Suprapubic skin (tissue), 4 donors: ENCODE data around the gene PRCD. TPM values are rescaled to one million over a fixed set of nuclear protein-coding genes. Genes with fewer than 3 reads are reported as not detected.
"Not testable (repeated sequence)": the region's sequence is repeated elsewhere in the genome, so short reads cannot be mapped to it uniquely, and the experiment has no call there.

Source experiments
- DNase-seq, 2 donors: peaks; one replicate each; pipeline ENCODE4 v3.0.0-alpha.2; 2019; ENCODE audit warnings: low spot score in 2 of 2
- H3K27ac ChIP-seq: fragments of 200-600 bp; sonication (generic); one replicate; pipeline ENCODE4 v1.5.1; 2019
- H3K27me3 ChIP-seq: fragments of 200-600 bp; sonication (generic); one replicate; pipeline ENCODE4 v1.5.1; 2019
- H3K36me3 ChIP-seq: fragments of 200-600 bp; sonication (generic); one replicate; pipeline ENCODE4 v1.5.1; 2019
- H3K4me1 ChIP-seq: fragments of 200-600 bp; sonication (generic); one replicate; pipeline ENCODE4 v1.5.1; 2019
- H3K4me3 ChIP-seq: fragments of 200-600 bp; sonication (generic); one replicate; pipeline ENCODE4 v1.5.1; 2019; ENCODE audit warnings: mild to moderate bottlenecking
- H3K9me3 ChIP-seq: fragments of 200-600 bp; sonication (generic); one replicate; pipeline ENCODE4 v1.5.1; 2019
- CTCF ChIP-seq, 2 donors: fragments of 200-600 bp in 1 of 2; fragments of 450-650 bp in 1 of 2; sonication (generic) in 1 of 2; IDR thresholded peaks; one replicate each; pipeline ENCODE4 v1.5.1; 2016 to 2019; ENCODE audit warnings: antibody characterized with exemption in 2 of 2, mild to moderate bottlenecking in 1 of 2, moderate library complexity in 1 of 2
- EP300 ChIP-seq: sonication (generic); formaldehyde crosslinking; IDR thresholded peaks from one replicate; pipeline ENCODE4 v1.6.1; 2017; ENCODE audit warnings: antibody characterized with exemption
- POLR2A ChIP-seq, 2 donors: fragments of 450-650 bp; IDR thresholded peaks; one replicate each; pipeline ENCODE4 v1.6.1; 2017; ENCODE audit warnings: antibody characterized with exemption in 2 of 2, mild to moderate bottlenecking in 2 of 2, moderate library complexity in 2 of 2
- POLR2AphosphoS5 ChIP-seq, 3 donors: sonication (generic); formaldehyde crosslinking; IDR thresholded peaks; one replicate each; pipeline ENCODE4 v1.6.1; 2017; ENCODE audit warnings: antibody characterized with exemption in 3 of 3
- WGBS: methylation state at CpG from one replicate; pipeline ENCODE4 v1.1.5; 2018; 5-methylcytosine and 5-hydroxymethylcytosine counted together
- total RNA-seq, 4 donors: library from RNA; depleted of rRNA; stranded (reverse); fragments of >200 nt; gene quantifications; one replicate each; pipeline ENCODE4 v1.1.0, GENCODE V29; 2016

PRCD gene
- total RNA-seq, 4 donors from 2014 or later: 1.3 to 2.8 (median 2.2) TPM; not detected in 1

DNA sequence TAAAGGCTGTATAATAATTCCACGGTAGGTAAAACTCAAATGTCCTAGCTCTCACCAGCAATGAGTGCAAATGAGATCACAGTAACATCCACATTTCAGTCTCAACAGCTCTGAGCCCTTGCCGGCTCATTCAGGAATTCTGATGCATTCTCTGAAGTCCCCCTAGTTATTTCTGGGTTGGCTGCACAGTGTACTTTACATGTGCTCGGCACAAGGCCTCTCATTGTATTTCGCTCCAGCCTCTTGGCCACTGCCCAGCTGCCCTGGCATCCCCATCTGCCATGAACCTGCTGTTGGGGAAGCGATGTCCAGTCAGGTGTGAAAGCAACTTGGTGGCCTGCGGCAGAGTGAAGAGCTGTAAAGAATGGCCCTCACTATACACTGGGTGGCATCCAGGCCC lies 14.3 kb downstream of the PRCD start:
- H3K36me3 ChIP-seq: no peaks in the 10 kb centered on the region
- no peaks in the 10 kb centered on the region for H3K27me3 ChIP-seq
- H3K27ac ChIP-seq: no peak overlapping the region
- H3K9me3 ChIP-seq: no peaks in the 10 kb centered on the region
- WGBS: 62% methylated on average over 6 of the region's 6 CpGs
- no peak overlapping the region for H3K4me3 ChIP-seq
- TF ChIP-seq CTCF (IDR thresholded peaks at IDR 0.05) (no peak), EP300 (no peak), POLR2AphosphoS5 (IDR thresholded peaks at IDR 0.05) (no peak), POLR2A (IDR thresholded peaks at IDR 0.05) (no peak)
- peaks cover 42% of the 10 kb centered on the region for H3K4me1 ChIP-seq
- DNase-seq: no peak

DNA sequence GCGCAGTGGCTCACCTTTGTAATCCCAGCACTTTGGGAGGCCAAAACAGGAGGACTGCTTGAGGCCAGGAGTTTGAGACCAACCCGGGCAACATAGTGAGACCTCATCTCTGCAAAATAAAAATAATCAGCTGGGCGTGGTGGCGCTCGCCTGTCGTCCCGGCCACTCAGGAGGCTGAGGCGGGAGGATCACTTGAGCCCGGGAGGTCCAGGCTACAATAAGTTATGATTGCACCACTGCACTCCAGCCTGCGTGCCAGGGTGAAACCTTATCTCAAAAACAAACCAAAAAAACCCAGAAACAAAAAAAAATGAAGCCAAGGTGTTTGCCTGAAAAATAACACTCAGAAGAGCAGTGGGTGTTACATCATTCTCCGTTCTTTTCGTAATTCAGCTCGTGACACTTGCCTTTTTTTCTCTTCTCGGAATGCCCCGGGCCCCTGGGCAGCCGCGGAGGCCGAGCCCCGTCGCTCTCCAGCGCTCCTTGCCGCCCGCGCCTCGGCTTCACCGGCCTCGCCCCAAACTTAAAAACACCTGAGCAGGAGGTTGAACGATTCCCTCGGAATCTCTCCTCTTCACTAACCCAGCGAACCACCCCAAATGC lies 17.0 kb downstream of the PRCD start:
- H3K27me3 ChIP-seq: no peaks in the 10 kb centered on the region
- H3K27ac ChIP-seq: peak overlapping the region; percentile 94
- H3K4me1 ChIP-seq: peaks cover 58% of the 10 kb centered on the region

GRCh38 chr17:76557368-76558197 lies 17.7 kb downstream of the PRCD start:
- DNase-seq: peak; percentile 96 to 98
- Histone ChIP-seq H3K27ac (peak overlapping the region; percentile 94), H3K9me3 (no peaks in the 10 kb centered on the region), H3K4me1 (peaks cover 63% of the 10 kb centered on the region), H3K27me3 (no peaks in the 10 kb centered on the region), H3K4me3 (peak overlapping the region; percentile 70), H3K36me3 (peaks cover 10% of the 10 kb centered on the region)
- peak in 1 of 2 donors; percentile 83 for TF ChIP-seq POLR2A (IDR thresholded peaks at IDR 0.05)
- peak; percentile 52 to 71 (median 64) for TF ChIP-seq POLR2AphosphoS5 (IDR thresholded peaks at IDR 0.05)
- peak; percentile 56 to 67 for TF ChIP-seq CTCF (IDR thresholded peaks at IDR 0.05)
- no peak for TF ChIP-seq EP300
- WGBS: under 1% methylated on average over 44 of the region's 55 CpGs

More for the DNA sequence above, 17.0 kb downstream of the PRCD start:
- TF ChIP-seq POLR2A (IDR thresholded peaks at IDR 0.05) (no peak), POLR2AphosphoS5 (IDR thresholded peaks at IDR 0.05) (no peak), CTCF (IDR thresholded peaks at IDR 0.05) (no peak)
- peaks cover 8% of the 10 kb centered on the region for H3K36me3 ChIP-seq
- WGBS: 23% methylated on average over 30 of the region's 30 CpGs
- peak overlapping the region; percentile 70 for H3K4me3 ChIP-seq
- no peak for DNase-seq
- H3K9me3 ChIP-seq: no peaks in the 10 kb centered on the region

DNA sequence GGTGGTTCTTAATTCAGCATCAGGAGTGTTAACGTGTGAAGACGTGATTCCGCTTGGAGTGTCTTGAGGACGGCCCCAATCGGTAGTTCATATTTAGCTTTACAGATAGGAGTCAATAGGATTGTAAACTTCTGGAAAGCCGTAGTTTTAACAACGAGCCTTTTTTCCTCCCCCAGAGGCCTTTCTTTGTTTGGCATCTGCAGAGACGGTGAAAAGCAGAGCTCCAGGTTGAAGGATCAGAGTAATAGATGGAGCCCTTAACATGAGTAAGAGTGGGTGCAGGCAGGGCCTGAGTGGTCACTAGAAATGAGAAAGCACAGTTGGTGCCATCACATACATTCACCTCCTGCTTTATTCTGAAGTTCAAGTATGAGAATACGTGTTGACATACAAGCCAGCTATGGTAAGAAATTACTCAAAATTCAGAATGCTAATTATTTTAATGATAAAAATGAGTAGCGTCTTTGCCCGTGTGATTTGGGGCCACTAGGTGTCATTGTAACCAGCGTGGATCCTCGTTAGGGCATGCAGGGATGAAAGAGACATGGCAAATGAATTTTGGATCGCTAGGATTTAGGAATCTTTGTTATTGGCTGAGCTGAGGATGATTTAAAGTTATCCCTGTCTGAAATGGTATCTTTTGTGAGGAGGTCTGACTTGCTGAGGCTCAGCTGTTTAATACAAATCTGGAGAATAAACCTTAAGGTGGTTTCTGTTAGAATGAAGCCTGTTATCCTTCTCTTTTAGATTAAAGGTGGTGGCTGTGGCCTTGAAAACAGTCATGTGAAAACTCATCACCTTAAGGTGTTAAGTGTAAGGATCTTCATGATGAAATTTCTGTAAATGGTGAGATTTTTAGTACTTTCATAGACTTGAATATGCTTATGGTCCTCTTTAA lies 18.6 kb downstream of the PRCD start:
- TF ChIP-seq POLR2A (IDR thresholded peaks at IDR 0.05): no peak
- no peak for TF ChIP-seq POLR2AphosphoS5 (IDR thresholded peaks at IDR 0.05)
- TF ChIP-seq EP300: no peak
- TF ChIP-seq CTCF (IDR thresholded peaks at IDR 0.05): no peak
- WGBS: 2% methylated on average over 14 of the region's 14 CpGs

DNA sequence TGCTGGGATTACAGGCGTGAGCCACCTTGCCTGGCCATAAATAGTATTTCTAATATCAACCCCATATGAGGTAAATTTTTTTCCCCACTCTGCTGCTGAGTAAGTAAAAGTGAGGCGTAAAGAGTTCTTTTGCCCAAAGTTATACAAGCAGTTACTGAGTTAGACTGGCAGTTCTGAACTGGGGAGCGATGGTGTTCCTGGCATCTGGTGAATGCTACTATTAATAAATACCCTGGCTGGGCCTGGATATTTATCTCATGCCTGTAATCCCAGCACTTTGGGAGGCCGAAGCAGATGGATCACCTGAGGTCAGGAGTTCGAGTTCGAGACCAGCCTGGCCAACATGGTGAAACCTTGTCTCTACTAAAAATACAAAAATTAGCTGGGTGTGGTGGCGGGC lies 19.6 kb downstream of the PRCD start:
- H3K4me3 ChIP-seq: peak overlapping the region; percentile 70
- not testable (repeated sequence) for H3K27ac ChIP-seq, H3K27me3 ChIP-seq, H3K9me3 ChIP-seq, DNase-seq
- WGBS: 72% methylated on average over 7 of the region's 7 CpGs
- H3K4me1 ChIP-seq: peaks cover 64% of the 10 kb centered on the region
- peaks cover 14% of the 10 kb centered on the region for H3K36me3 ChIP-seq

More for the DNA sequence above, 18.6 kb downstream of the PRCD start:
- Histone ChIP-seq H3K4me1 (peaks cover 68% of the 10 kb centered on the region), H3K36me3 (peaks cover 12% of the 10 kb centered on the region), H3K9me3 (no peaks in the 10 kb centered on the region), H3K4me3 (peak overlapping the region; percentile 70), H3K27ac (peak overlapping the region; percentile 94), H3K27me3 (no peaks in the 10 kb centered on the region)
- no peak for DNase-seq
